ENCODE measurements around the gene CCDC124. TPM values are rescaled to one million over a fixed set of nuclear protein-coding genes. Genes with fewer than 3 reads are reported as not detected.
"Not testable (repeated sequence)": the region's sequence is repeated elsewhere in the genome, so short reads cannot be mapped to it uniquely, and the experiment has no call there.

The CCDC124 gene
- total RNA-seq, 4 donors from 2014 or later, result 36.9 to 93.5 (median 41.4) TPM

GRCh38 chr19:17981611-17982010 lies 48.8 kb downstream of the CCDC124 start:
- H3K27me3 ChIP-seq, result no peaks in the 10 kb centered on the region
- in situ Hi-C loops (cut with MboI; ENCODE audit: low pct_ligation_motif_present in 1 of 4, low pct_unique_long_range_greater_than_20kb in 1 of 4, low sequenced_read_pairs in 3 of 4) (loop anchor here in 1 of 4 donors (25.0 kb wide), 1 partner anchor 119 kb away; the partner anchor contains the start of genes RPL18A and SLC5A5), intact Hi-C loops (cut with DNase I; ENCODE audit: low total_unique reads) (no loop called here)
- TF ChIP-seq POLR2A (IDR thresholded peaks at IDR 0.05), result no peak
- no peak for TF ChIP-seq CTCF (IDR thresholded peaks at IDR 0.05)
- TF ChIP-seq EP300 (IDR thresholded peaks at IDR 0.05; ENCODE audit: low read depth), result no peak
- TF ChIP-seq POLR2AphosphoS5 (IDR thresholded peaks at IDR 0.05), result no peak
- no peak overlapping the region for H3K27ac ChIP-seq
- no peaks in the 10 kb centered on the region for H3K36me3 ChIP-seq
- no peaks in the 10 kb centered on the region for H3K9me3 ChIP-seq
- no peak for DNase-seq
- WGBS, 2 donors (ENCODE audit: low coverage in 1 of 2), result 90 to 92% methylated on average over 8 to 38 of the region's 38 CpGs
- no peaks in the 10 kb centered on the region for H3K4me1 ChIP-seq
- no peak overlapping the region for H3K4me3 ChIP-seq

GRCh38 chr19:17982430-17982829 lies 49.6 kb downstream of the CCDC124 start:
- H3K4me1 ChIP-seq, result no peaks in the 10 kb centered on the region
- no peak overlapping the region for H3K27ac ChIP-seq
- H3K27me3 ChIP-seq, result no peaks in the 10 kb centered on the region
- in situ Hi-C loops (cut with MboI; ENCODE audit: low pct_ligation_motif_present in 1 of 4, low pct_unique_long_range_greater_than_20kb in 1 of 4, low sequenced_read_pairs in 3 of 4) (loop anchor here in 1 of 4 donors (25.0 kb wide), 1 partner anchor 120 kb away; the partner anchor contains the start of genes RPL18A and SLC5A5), intact Hi-C loops (cut with DNase I; ENCODE audit: low total_unique reads) (no loop called here)
- no peak for TF ChIP-seq POLR2AphosphoS5 (IDR thresholded peaks at IDR 0.05)
- no peak for TF ChIP-seq CTCF (IDR thresholded peaks at IDR 0.05)
- TF ChIP-seq POLR2A (IDR thresholded peaks at IDR 0.05), result no peak
- TF ChIP-seq EP300 (IDR thresholded peaks at IDR 0.05; ENCODE audit: low read depth), result no peak
- no peak overlapping the region for H3K4me3 ChIP-seq
- no peaks in the 10 kb centered on the region for H3K36me3 ChIP-seq
- H3K9me3 ChIP-seq, result no peaks in the 10 kb centered on the region
- DNase-seq, result no peak
- WGBS, 2 donors (ENCODE audit: low coverage in 1 of 2), result 83% methylated on average over 22 of the region's 22 CpGs; no CpG with 5 or more reads in 1 of the 2 donors

GRCh38 chr19:17985037-17985818 lies 52.4 kb downstream of the CCDC124 start:
- in situ Hi-C loops (cut with MboI; ENCODE audit: low pct_ligation_motif_present in 1 of 4, low pct_unique_long_range_greater_than_20kb in 1 of 4, low sequenced_read_pairs in 3 of 4), result loop anchor here in 1 of 4 donors (25.0 kb wide), 1 partner anchor 123 kb away; the partner anchor contains the start of genes RPL18A and SLC5A5
- no peaks in the 10 kb centered on the region for H3K4me1 ChIP-seq
- no peaks in the 10 kb centered on the region for H3K27me3 ChIP-seq
- intact Hi-C loops (cut with DNase I; ENCODE audit: low total_unique reads), result no loop called here
- no peak for DNase-seq
- TF ChIP-seq POLR2A (IDR thresholded peaks at IDR 0.05), result no peak
- TF ChIP-seq CTCF (IDR thresholded peaks at IDR 0.05), result no peak
- H3K4me3 ChIP-seq, result no peak overlapping the region
- H3K9me3 ChIP-seq, result no peaks in the 10 kb centered on the region
- 59% methylated on average over 17 of the region's 17 CpGs; no CpG with 5 or more reads in 1 of the 2 donors for WGBS, 2 donors (ENCODE audit: low coverage in 1 of 2)
- H3K36me3 ChIP-seq, result no peaks in the 10 kb centered on the region
- H3K27ac ChIP-seq, result no peak overlapping the region

GRCh38 chr19:17986569-17986968 lies 53.8 kb downstream of the CCDC124 start:
- H3K4me3 ChIP-seq; H3K36me3 ChIP-seq; intact Hi-C loops (cut with DNase I; ENCODE audit: low total_unique reads); H3K4me1 ChIP-seq; DNase-seq; H3K27me3 ChIP-seq; H3K9me3 ChIP-seq; H3K27ac ChIP-seq: not testable (repeated sequence)
- WGBS, 2 donors (ENCODE audit: low coverage in 1 of 2), result 83 to 88% methylated on average over 8 of the region's 8 CpGs
- in situ Hi-C loops (cut with MboI; ENCODE audit: low pct_ligation_motif_present in 1 of 4, low pct_unique_long_range_greater_than_20kb in 1 of 4, low sequenced_read_pairs in 3 of 4), result loop anchor here in 1 of 4 donors (25.0 kb wide), 1 partner anchor 124 kb away; the partner anchor contains the start of genes RPL18A and SLC5A5

Data from transverse colon (tissue), 4 donors.